Measurements from ENCODE around the gene METTL24.

The METTL24 gene

DNA sequence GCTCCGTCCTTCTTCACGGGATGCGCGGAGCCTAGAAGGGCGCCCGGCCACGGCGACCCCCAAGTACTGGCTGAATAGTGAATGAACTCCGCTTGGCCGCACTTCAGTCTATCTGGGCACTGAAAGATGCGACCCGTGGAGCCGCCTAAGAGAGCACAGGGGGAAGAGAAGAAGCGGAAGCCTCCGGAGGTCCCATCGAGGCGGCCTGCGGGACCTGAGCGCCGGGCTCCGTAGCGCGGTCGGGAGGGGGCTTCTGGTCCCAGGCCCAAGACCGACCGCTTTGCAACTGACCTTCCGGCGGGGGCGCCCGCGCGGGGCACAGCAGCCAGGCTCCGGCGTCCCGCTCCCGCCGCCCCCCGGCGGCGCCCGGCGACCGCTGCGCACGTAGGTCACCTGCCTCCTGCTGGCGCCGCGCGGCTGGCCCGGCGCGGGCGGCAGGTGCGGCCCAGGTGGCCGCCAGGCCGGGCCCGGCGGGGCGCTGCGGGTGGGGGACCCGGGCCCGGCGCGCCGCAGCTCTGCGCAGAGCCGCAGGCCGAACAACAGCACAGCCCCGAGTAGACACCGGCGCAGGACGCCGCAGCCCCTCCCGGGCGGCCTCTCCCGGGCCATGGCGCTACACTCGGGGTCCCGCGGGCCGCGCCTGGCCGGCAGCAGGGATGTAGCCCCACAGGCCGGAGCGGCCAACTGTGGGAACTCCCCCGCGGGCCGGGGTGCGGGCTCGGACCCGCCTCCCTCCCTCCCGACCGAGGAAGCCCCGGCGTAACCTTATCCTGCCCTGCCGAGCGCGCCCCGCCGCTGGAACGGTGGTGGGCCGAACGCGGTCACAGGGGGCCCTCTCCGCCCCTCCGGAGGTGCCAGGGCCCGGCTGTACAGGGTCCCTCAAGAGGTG lies at the start of gene METTL24:
METTL24 (minus strand) TSS at position 686 of the 889 bp plus-strand sequence; CDS start at position 609, 77 bp downstream.
- peak; percentile 75 for DNase-seq

DNA sequence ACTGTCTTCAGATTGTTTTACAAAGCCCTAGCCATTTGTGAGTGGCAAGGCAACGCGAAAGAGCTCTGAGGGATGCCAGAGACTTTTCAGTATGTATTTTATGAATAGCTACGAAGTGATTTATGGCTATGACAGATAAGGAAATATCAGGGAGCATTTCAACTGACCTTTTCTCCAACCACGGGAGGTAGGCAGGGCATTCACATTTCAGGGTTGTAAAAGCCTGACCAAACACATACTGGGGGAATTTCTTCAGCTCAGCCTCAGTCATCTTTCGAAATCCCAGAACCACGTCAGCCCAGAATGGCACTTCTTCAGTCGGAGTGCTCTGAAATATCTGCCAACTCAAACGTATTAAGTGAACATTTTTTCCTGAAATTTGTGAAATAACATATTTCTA lies 46.5 kb upstream of the METTL24 start:
- DNase-seq = no peak

- no peak for DNase-seq
Observed at GRCh38 chr6:110401585-110402176, 43.5 kb upstream of the METTL24 start.

DNA sequence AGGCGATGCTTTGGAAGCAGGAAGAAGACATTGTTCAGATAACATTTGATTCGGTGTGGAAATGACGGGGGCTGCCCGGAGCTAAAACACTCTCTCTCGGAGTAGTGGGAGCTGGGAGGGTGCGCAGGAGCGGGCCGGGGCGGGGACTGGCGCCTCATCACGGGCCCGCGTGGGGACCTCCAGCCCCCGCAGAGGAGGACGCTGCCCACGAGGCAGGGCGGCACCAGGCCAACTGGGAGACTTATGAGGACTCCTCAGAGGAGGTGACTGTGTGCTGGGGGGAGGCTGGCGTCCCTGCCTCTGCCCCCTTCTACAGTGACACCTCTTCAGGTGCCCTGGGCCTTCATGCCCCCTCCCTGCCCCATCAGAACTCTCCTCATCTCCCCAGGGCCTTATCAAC lies 42.1 kb upstream of the METTL24 start:
- DNase-seq = no peak

DNA sequence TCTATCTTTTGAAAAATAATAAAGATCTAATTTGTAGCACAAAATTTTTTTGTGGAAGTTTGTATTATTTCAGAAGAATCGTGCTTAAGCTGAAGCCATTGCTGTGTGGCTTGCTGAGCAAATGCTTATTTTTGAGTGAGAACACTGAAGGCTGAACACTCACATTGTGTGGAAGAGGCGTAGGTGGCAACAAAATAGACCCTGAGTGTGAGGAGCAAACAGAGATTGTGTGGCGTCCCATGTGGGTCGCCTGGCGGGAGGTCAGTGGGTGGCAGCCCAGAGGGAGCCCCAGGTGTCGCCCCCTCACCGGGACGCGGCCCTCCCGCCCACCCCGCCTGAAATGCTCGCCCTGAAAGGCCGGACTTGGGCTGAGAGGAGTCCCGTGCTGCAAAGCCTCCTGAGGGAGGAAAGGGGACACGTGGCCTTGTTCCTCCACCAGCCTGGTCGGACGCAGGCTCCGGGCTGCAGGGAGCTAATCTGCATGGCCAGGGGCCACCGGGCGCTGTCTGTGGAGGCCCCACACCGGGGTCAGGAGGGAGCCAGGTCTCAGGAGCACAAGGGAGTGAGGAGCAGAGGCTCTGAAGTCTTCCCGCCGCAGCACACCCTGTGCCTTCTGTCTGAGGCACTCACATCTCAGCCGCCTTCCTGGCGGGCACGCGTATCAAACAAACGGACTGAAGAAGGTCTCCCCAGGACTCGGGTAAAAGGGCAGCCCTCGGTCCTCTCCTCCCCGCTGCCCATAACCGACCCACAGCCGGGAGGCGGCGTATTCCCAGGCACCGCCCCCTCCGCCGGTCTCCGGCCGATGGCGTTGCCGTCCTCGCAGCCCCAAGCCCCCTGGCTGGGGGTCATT lies 41.3 kb upstream of the METTL24 start:
- no peak for DNase-seq

GRCh38 chr6:110398778-110399177 lies 40.6 kb upstream of the METTL24 start:
- DNase-seq = no peak

DNA sequence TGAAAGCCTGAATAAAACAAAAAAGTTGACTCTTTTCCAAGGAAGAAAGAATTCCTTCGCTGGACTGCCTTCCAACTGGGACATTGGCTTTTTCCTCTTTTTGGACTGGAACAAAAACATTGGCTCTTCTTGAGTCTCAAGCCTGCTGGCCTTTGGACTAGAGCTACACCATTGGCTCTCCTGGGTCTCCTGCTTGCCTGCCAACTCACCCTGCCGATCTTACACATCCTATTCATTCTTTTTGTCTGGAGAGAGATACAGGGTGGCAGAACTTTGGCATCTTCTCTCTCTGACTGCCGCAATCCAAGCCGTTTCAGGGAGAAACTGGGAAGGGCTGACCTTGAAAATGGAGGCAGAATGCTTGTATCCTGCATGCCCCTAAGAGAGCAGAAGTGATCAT lies 37.1 kb upstream of the METTL24 start:
- no peak for DNase-seq

DNA sequence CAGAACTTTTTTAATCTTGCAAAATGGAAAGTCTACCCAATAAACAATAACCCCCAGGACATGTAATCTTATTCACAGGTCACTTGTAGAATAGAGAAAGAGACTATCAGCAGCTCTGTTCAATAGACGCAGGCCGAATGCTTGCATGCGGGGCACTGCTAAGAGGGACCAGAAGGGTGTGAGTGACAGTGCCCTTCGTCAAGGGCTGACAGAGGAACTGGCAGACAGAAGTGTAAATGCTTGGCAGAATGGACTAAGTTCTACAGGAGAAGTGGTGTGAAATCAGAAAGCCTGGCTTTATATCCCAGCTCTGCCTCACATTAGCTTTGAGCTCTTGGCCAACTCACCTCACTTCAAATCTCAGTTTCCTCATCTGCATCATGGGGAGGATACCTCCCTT lies 36.3 kb upstream of the METTL24 start:
- no peak for DNase-seq

GRCh38 chr6:110392727-110393126 lies 34.6 kb upstream of the METTL24 start:
- DNase-seq = no peak

GRCh38 chr6:110390404-110390803 lies 32.3 kb upstream of the METTL24 start:
- no peak for DNase-seq

GRCh38 chr6:110389689-110390382 lies 31.7 kb upstream of the METTL24 start:
- peak; percentile 44 for DNase-seq

DNA sequence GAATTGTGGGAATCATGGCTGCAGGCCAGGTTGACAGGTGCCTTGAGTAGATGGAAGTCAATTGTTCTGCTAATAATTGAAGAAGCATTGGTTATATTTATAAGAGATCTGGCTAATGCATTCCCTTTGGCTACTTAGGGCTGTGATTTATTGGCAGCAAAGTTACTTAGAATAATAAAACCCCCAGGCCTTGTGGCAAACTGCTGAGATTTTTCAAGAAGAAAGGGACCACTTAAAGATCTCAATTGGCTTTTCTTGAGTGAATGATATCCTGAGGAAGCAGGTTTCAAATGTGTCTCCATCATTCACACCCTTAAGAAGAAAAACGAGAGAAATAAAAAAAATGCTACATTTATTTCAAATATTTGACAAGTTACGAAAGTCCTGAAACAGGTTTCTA lies 29.8 kb upstream of the METTL24 start:
- DNase-seq = no peak

DNA sequence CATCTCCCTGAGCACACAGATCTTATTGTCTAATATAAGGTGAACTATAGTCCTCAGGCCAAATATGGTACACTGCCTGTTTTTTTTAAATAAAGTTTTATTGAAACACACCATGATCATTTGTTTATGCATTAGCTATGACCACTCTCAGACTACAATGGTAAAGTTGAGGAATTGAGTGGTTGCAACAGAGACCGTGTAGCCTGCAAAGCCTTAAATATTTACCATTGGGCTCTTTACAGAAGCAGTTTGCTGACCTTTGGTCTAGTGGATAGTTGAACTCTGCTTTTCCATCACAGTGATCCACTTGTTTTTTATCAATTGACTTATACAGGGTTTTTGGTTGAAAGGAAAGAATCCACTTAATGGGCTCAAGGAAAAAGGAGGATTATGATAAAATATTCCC lies 27.3 kb upstream of the METTL24 start:
- DNase-seq = no peak

- no peak for DNase-seq
Observed at GRCh38 chr6:110378552-110378951, 20.4 kb upstream of the METTL24 start.

- no peak for DNase-seq
Observed at GRCh38 chr6:110369066-110369465, 10.9 kb upstream of the METTL24 start.

- DNase-seq = no peak
Observed at GRCh38 chr6:110368284-110368683, 10.1 kb upstream of the METTL24 start.

DNA sequence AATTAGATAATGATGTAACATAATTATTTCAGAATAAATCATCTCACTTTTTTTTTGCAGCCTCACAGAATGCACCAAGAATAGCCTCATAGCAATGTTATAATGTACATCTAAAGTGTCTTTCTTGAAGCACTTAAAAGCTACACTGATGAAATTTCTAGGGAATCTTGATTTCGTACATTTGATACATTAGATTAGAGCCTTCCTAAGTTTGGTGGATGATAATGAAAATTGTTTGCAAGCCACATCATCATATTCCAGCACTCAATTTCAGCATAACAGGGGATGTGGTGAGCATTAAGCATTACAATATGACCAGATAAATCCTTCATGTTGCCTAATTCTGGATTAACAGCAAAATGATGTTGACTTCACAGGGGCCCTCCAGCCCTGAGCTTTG lies 9.7 kb upstream of the METTL24 start:
- no peak for DNase-seq

GRCh38 chr6:110366975-110367374 lies 8.8 kb upstream of the METTL24 start:
- no peak for DNase-seq

GRCh38 chr6:110366256-110366655 lies 8.1 kb upstream of the METTL24 start:
- peak; percentile 37 for DNase-seq

- no peak for DNase-seq
Observed at GRCh38 chr6:110364364-110365105, 6.4 kb upstream of the METTL24 start.

DNA sequence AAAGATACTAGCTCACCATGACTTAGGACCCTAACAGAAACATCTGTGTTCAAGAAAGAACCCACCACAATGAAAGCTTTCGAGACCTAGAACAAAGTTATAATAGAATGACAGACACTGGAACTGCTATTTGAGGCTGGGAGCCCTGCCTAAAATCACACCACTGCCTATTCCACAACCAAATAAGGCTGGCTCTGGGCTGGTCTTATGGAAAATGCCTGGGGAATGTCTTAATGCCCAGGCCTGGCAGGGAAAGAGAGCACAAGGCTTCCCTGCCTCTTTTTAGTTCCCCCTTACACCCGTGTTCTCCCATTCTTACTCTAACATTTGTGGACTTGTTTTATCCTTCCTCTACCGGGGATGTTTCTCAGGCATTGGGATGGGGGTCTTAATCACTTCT lies 5.6 kb upstream of the METTL24 start:
- DNase-seq = no peak

GRCh38 chr6:110360676-110361075 lies 2.5 kb upstream of the METTL24 start:
- DNase-seq = no peak

Data from NCI-H146 (cell line).